H9 (cell line): Measurements from ENCODE around the gene PAMR1. TPM values are rescaled to one million over a fixed set of nuclear protein-coding genes. Genes with fewer than 3 reads are reported as not detected.

ENCODE experiments used
- DNase-seq: peaks from one replicate; pipeline ENCODE4 v3.0.0-alpha.2; 2017
- H2AFZ ChIP-seq: one replicate; pipeline ENCODE4 v1.6.1; 2013; ENCODE audit warnings: mild to moderate bottlenecking, low read length, control low read depth, moderate library complexity
- H2AK5ac ChIP-seq: 2 replicates; pipeline ENCODE4 v1.6.1; 2013; ENCODE audit warnings: low read length, control low read depth, mixed read lengths; ENCODE audit not compliant: insufficient read length
- H2BK120ac ChIP-seq: one replicate; pipeline ENCODE4 v1.6.1; 2013; ENCODE audit warnings: low read depth, mild to moderate bottlenecking, low read length, control low read depth, inconsistent platforms; ENCODE audit not compliant: poor library complexity, severe bottlenecking
- H2BK12ac ChIP-seq: 2 replicates; pipeline ENCODE4 v1.6.1; 2013; ENCODE audit warnings: low read length, control low read depth, mixed read lengths, low read depth; ENCODE audit not compliant: insufficient read length
- H2BK15ac ChIP-seq: 2 replicates; pipeline ENCODE4 v1.6.1; 2013; ENCODE audit warnings: low read depth, low read length, control low read depth
- H2BK20ac ChIP-seq: one replicate; pipeline ENCODE4 v1.6.1; 2013; ENCODE audit warnings: low read depth, mild to moderate bottlenecking, low read length, control low read depth, inconsistent platforms; ENCODE audit not compliant: poor library complexity, severe bottlenecking
- H2BK5ac ChIP-seq: 2 replicates; pipeline ENCODE4 v1.6.1; 2013; ENCODE audit warnings: low read length, control low read depth, mixed read lengths; ENCODE audit not compliant: insufficient read length
- H3K14ac ChIP-seq: 2 replicates; pipeline ENCODE4 v1.6.1; 2013; ENCODE audit warnings: low read length, control low read depth; ENCODE audit not compliant: insufficient read depth
- H3K18ac ChIP-seq: 2 replicates; pipeline ENCODE4 v1.6.1; 2013; ENCODE audit warnings: low read depth, mild to moderate bottlenecking, mixed read lengths, low read length, control low read depth; ENCODE audit not compliant: insufficient read length
- H3K23ac ChIP-seq: 2 replicates; pipeline ENCODE4 v1.6.1; 2013; ENCODE audit warnings: low read length, control low read depth, mixed read lengths, low read depth; ENCODE audit not compliant: insufficient read length
- H3K23me2 ChIP-seq: 2 replicates; pipeline ENCODE4 v1.6.1; 2013; ENCODE audit warnings: low read depth, mild to moderate bottlenecking, mixed read lengths, low read length, control low read depth; ENCODE audit not compliant: insufficient read length, poor library complexity, severe bottlenecking
- H3K27ac ChIP-seq: 2 replicates; pipeline ENCODE4 v1.5.1; 2013; ENCODE audit warnings: low read length, control low read depth, mixed read lengths, low read depth; ENCODE audit not compliant: insufficient read length
- H3K27me3 ChIP-seq: 2 replicates; pipeline ENCODE4 v1.6.1; 2013; ENCODE audit warnings: low read length, control low read depth, inconsistent platforms; ENCODE audit not compliant: insufficient read depth
- H3K4ac ChIP-seq: 2 replicates; pipeline ENCODE4 v1.6.1; 2013; ENCODE audit warnings: low read depth, mild to moderate bottlenecking, control low read depth, inconsistent platforms, low read length, moderate library complexity
- H3K4me1 ChIP-seq: 2 replicates; pipeline ENCODE4 v1.6.1; 2013; ENCODE audit warnings: low read length, control low read depth, inconsistent platforms; ENCODE audit not compliant: insufficient read depth
- H3K4me2 ChIP-seq: 2 replicates; pipeline ENCODE4 v1.6.1; 2013; ENCODE audit warnings: low read length, control low read depth, mixed read lengths; ENCODE audit not compliant: insufficient read length, insufficient read depth
- H3K56ac ChIP-seq: 2 replicates; pipeline ENCODE4 v1.6.1; 2013; ENCODE audit warnings: low read depth, mild to moderate bottlenecking, mixed read lengths, low read length, control low read depth; ENCODE audit not compliant: insufficient read length
- H3K79me1 ChIP-seq: 2 replicates; pipeline ENCODE4 v1.6.1; 2013; ENCODE audit warnings: low read depth, mild to moderate bottlenecking, moderate library complexity, low read length, control low read depth, inconsistent platforms; ENCODE audit not compliant: insufficient read depth, poor library complexity, severe bottlenecking
- H3K79me2 ChIP-seq: 2 replicates; pipeline ENCODE4 v1.6.1; 2013; ENCODE audit warnings: low read length, control low read depth, inconsistent platforms; ENCODE audit not compliant: insufficient read depth
- H3K9ac ChIP-seq: 2 replicates; pipeline ENCODE4 v1.6.1; 2013; ENCODE audit warnings: low read length, control low read depth, mixed read lengths; ENCODE audit not compliant: insufficient read length; ENCODE audit errors: extremely low read depth
- H3K9me3 ChIP-seq: one replicate; pipeline ENCODE4 v1.6.1; 2013; ENCODE audit warnings: low read depth, low read length, inconsistent platforms; ENCODE audit not compliant: control insufficient read depth
- H3T11ph ChIP-seq: one replicate; pipeline ENCODE4 v1.6.1; 2013; ENCODE audit warnings: mild to moderate bottlenecking, low read length, control low read depth, inconsistent platforms
- H4K20me1 ChIP-seq: one replicate; pipeline ENCODE4 v1.6.1; 2013; ENCODE audit not compliant: control insufficient read depth, insufficient read length, insufficient read depth
- H4K5ac ChIP-seq: 2 replicates; pipeline ENCODE4 v1.6.1; 2013; ENCODE audit warnings: low read depth, mild to moderate bottlenecking, mixed read lengths, low read length, control low read depth; ENCODE audit not compliant: insufficient read length
- H4K8ac ChIP-seq: replicated peaks from 2 replicates; pipeline ENCODE4 v1.6.1; 2013; ENCODE audit warnings: low read length, control low read depth, mixed read lengths, low read depth; ENCODE audit not compliant: insufficient read length
- H4K91ac ChIP-seq: 2 replicates; pipeline ENCODE4 v1.6.1; 2013; ENCODE audit warnings: low read depth, mild to moderate bottlenecking, moderate library complexity, mixed read lengths, low read length, control low read depth; ENCODE audit not compliant: insufficient read length
- H3K27ac Mint-ChIP-seq, 3 experiments: 2 replicates in 2 of 3; 3 replicates in 1 of 3; pipeline ENCODE4 v1.8.0; 2020 to 2021; ENCODE audit warnings: mixed read lengths in 3 of 3, mild to moderate bottlenecking in 1 of 3, moderate library complexity in 1 of 3
- H3K27me3 Mint-ChIP-seq: 2 replicates; pipeline ENCODE4 v1.8.0; 2021; ENCODE audit warnings: low read depth, mild to moderate bottlenecking, moderate library complexity, mixed read lengths
- H3K36me3 Mint-ChIP-seq, 3 experiments: 2 replicates in 2 of 3; 3 replicates in 1 of 3; pipeline ENCODE4 v1.8.0; 2020 to 2021; ENCODE audit warnings: low read depth in 3 of 3, mixed read lengths in 3 of 3; ENCODE audit not compliant: insufficient read depth in 1 of 3
- H3K4me1 Mint-ChIP-seq, 2 experiments: 2 replicates each; pipeline ENCODE4 v1.8.0; 2020; ENCODE audit warnings: mixed read lengths in 2 of 2
- H3K4me3 Mint-ChIP-seq, 2 experiments: 2 replicates in 1 of 2; 3 replicates in 1 of 2; pipeline ENCODE4 v1.8.0; 2020 to 2021; ENCODE audit warnings: mild to moderate bottlenecking in 2 of 2, mixed read lengths in 2 of 2, moderate library complexity in 1 of 2
- H3K9me3 Mint-ChIP-seq, 2 experiments: 2 replicates in 1 of 2; 3 replicates in 1 of 2; pipeline ENCODE4 v1.8.0; 2020; ENCODE audit warnings: mild to moderate bottlenecking in 2 of 2, mixed read lengths in 2 of 2, moderate library complexity in 1 of 2
- WGBS: extraction: QIAGEN DNeasy Blood & Tissue Kit; methylation state at CpG from one replicate; pipeline ENCODE4 v1.1.7; 2013; ENCODE audit warnings: missing lambda C conversion rate, low lambda C conversion rate, mixed read lengths; ENCODE audit not compliant: insufficient read length; ENCODE audit errors: extremely low coverage; 5-methylcytosine and 5-hydroxymethylcytosine counted together
- total RNA-seq: library from RNA; stranded (reverse); gene quantifications from 2 replicates; pipeline ENCODE4 v1.2.1, GENCODE V29; 2021
- TF ChIP-seq, protein P1 (sequence below): fragments of 200-600 bp; sonication (generic); conservative IDR thresholded peaks from 3 replicates; pipeline ENCODE4 v1.8.0; 2021; ENCODE audit warnings: antibody characterized with exemption, mild to moderate bottlenecking

The PAMR1 gene
- total RNA-seq, 1 experiment from 2014 or later: 2.4 TPM

- Histone ChIP-seq H3K23me2 (peaks cover 12% of the 10 kb centered on the region), H3K4ac (no peak overlapping the region), H3K79me1 (no peaks in the 10 kb centered on the region), H2BK20ac (no peak overlapping the region), H4K91ac (no peak overlapping the region), H3K18ac (no peak overlapping the region), H2BK15ac (no peak overlapping the region), H4K8ac (no peak overlapping the region), H3K56ac (no peak overlapping the region), H4K20me1 (no peaks in the 10 kb centered on the region), H3K27me3 (no peaks in the 10 kb centered on the region; the same call in 1 of the 2 replicates), H2AFZ (no peak overlapping the region), H2BK120ac (no peak overlapping the region), H3K9me3 (no peaks in the 10 kb centered on the region), H3T11ph (no peak overlapping the region), H3K4me2 (no peak overlapping the region), H3K14ac (no peak overlapping the region), H2BK12ac (no peak overlapping the region), H3K9ac (no peak overlapping the region), H4K5ac (no peak overlapping the region), H2BK5ac (no peak overlapping the region), H3K79me2 (no peaks in the 10 kb centered on the region), H3K4me1 (peaks cover 4% of the 10 kb centered on the region; the same call in 1 of the 2 replicates), H2AK5ac (no peak overlapping the region), H3K27ac (no peak overlapping the region), H3K23ac (no peak overlapping the region)
- peaks cover 27 to 36% of the 10 kb centered on the region in 2 experiments for H3K4me1 Mint-ChIP-seq
- TF ChIP-seq, protein P1, sequence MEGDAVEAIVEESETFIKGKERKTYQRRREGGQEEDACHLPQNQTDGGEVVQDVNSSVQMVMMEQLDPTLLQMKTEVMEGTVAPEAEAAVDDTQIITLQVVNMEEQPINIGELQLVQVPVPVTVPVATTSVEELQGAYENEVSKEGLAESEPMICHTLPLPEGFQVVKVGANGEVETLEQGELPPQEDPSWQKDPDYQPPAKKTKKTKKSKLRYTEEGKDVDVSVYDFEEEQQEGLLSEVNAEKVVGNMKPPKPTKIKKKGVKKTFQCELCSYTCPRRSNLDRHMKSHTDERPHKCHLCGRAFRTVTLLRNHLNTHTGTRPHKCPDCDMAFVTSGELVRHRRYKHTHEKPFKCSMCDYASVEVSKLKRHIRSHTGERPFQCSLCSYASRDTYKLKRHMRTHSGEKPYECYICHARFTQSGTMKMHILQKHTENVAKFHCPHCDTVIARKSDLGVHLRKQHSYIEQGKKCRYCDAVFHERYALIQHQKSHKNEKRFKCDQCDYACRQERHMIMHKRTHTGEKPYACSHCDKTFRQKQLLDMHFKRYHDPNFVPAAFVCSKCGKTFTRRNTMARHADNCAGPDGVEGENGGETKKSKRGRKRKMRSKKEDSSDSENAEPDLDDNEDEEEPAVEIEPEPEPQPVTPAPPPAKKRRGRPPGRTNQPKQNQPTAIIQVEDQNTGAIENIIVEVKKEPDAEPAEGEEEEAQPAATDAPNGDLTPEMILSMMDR: no peak
- H3K27ac Mint-ChIP-seq: no peak overlapping the region
- no peak for DNase-seq
- H3K36me3 Mint-ChIP-seq: peaks cover 0 to 9% (median 0%) of the 10 kb centered on the region in 3 experiments; a peak in 3 of 7 replicates
- WGBS: no CpG with 5 or more reads among the region's 5 CpGs
- peaks cover 1 to 6% of the 10 kb centered on the region in 2 experiments; a peak in 2 of 5 replicates for H3K9me3 Mint-ChIP-seq
- H3K4me3 Mint-ChIP-seq: no peak overlapping the region
- H3K27me3 Mint-ChIP-seq: peaks cover 50% of the 10 kb centered on the region
Observed at GRCh38 chr11:35523861-35524260, 1.6 kb downstream of the PAMR1 start.
